NT2/D1 (cell line): Measurements from ENCODE around the gene DTX2.
"Not testable (repeated sequence)": the region's sequence is repeated elsewhere in the genome, so short reads cannot be mapped to it uniquely, and the experiment has no call there.

Experiments used
- DNase-seq: peaks from one replicate; pipeline ENCODE4 v3.0.0-alpha.2; 2011; ENCODE audit warnings: low read depth, low spot score
- H3K27me3 ChIP-seq: 2 replicates; pipeline ENCODE4 v1.6.0; 2011; ENCODE audit warnings: mild to moderate bottlenecking; ENCODE audit not compliant: insufficient read length, insufficient read depth
- H3K36me3 ChIP-seq: 2 replicates; pipeline ENCODE4 v1.6.1; 2011; ENCODE audit warnings: mild to moderate bottlenecking, low read length, mixed read lengths; ENCODE audit not compliant: insufficient read depth, insufficient read length
- H3K4me1 ChIP-seq: 2 replicates; pipeline ENCODE4 v1.5.1; 2011; ENCODE audit not compliant: insufficient read depth, insufficient read length
- H3K4me3 ChIP-seq: 2 replicates; pipeline ENCODE4 v1.5.1; 2011; ENCODE audit warnings: low read depth; ENCODE audit not compliant: insufficient read length
- H3K9ac ChIP-seq: 2 replicates; pipeline ENCODE4 v1.6.0; 2011; ENCODE audit warnings: low read depth; ENCODE audit not compliant: insufficient read length
- H3K9me3 ChIP-seq: 2 replicates; pipeline ENCODE4 v1.5.1; 2011; ENCODE audit warnings: mild to moderate bottlenecking, low read length; ENCODE audit not compliant: insufficient read depth

Gene DTX2

DNA sequence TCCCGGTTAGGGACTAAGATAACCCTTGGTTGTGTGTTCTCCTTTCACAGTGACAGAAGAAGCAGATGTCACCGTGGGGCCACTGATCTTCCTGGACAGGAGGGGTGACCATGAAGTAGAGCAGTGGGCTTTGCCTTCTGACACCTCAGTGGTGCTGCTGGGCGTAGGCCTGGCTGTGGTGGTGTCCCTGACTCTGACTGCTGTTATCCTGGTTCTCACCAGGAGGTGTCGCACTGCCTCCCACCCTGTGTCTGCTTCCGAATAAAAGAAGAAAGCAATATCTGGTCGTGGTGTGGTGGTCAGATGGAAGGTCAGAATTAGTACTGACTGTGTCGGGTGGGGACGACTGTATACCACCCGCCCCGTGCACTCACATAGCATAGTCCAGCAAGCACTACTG is 19.7 kb upstream of the DTX2 start:
- not testable (repeated sequence) for H3K27me3 ChIP-seq, H3K4me1 ChIP-seq, H3K4me3 ChIP-seq, H3K9me3 ChIP-seq, H3K9ac ChIP-seq, H3K36me3 ChIP-seq, DNase-seq

DNA sequence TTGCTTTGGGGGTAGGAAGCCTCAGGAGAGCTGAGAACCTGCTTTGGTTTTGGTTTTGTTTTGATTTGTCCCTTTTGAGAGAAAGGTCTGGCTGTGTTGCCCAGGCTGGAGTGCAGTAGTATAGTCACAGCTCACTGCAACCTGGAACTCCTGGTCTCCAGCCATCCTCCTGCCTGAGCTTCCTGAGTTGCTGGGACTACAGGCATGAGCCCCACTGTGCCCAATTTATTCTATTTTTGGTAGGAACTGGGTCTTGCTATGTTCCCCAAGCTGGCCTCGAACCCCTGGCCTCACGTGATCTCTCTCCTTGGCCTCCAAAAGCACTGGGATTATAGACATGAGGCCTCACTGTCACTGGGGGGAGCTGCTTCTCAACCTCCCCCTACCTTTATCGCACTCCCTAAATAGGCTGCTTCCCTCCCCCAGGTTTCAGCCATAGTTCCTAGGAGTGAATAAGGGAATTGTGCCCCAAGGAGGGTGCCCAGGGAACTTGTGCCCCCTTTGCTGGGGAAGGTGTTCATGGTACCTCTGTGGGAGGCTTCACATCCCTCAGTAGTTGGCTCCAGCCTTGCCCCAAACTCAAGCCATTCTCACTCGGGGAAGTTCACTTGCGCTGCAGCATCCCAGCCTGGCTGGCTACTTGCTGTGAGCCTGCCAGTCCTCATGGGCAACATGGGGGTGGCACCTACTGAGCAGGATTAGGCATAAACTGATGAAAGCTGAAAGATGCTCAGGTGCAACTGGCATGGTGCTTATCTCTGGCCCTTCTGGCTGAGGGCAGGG is 18.7 kb upstream of the DTX2 start:
- not testable (repeated sequence) for H3K4me3 ChIP-seq, H3K36me3 ChIP-seq, H3K4me1 ChIP-seq, H3K9ac ChIP-seq, H3K27me3 ChIP-seq, H3K9me3 ChIP-seq, DNase-seq

GRCh38 chr7:76443846-76444245 is 17.7 kb upstream of the DTX2 start:
- H3K4me3 ChIP-seq, DNase-seq, H3K36me3 ChIP-seq, H3K27me3 ChIP-seq, H3K9ac ChIP-seq, H3K4me1 ChIP-seq, H3K9me3 ChIP-seq: not testable (repeated sequence)

DNA sequence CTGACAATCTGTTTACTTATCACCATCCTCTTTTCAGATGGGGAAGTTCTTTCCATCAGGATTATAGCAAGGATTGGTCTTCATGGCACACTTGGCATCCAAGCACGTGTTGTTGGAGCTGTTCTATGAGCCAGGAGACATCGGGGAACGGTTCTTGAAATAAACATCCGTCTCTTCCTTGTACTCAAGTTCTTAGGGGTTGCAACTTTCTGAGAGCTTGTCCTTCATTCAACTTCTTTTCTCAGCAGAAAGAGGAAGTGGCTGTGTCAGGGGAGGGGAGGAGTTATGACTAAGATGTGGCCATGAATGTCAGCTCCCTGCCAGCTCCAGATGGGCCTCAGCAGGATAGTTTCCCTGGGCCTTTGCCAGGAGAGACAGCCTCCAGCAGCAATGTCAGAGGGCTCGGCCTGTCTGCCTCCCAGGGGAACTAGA is 15.9 kb upstream of the DTX2 start:
- H3K9me3 ChIP-seq, DNase-seq, H3K27me3 ChIP-seq, H3K9ac ChIP-seq, H3K4me3 ChIP-seq, H3K36me3 ChIP-seq, H3K4me1 ChIP-seq: not testable (repeated sequence)

DNA sequence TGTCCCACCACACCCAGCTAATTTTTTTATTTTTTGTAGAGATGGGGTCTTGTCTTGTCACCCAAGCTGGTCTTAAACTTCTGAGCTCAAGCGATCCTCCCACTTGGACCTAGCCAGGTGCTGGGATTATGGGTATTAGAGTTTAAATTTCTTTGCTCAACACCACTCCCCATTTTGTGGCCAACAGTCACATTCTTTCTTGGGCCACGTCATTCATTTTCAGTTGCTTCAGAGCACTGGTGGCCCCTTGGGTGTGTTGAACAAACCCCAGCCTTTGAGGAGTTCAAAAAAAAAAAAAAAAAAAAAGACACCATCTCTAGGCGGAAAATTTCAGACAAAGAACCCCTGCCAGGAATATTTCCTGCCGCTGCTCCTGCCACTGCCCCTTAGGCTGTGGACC is 4.5 kb upstream of the DTX2 start:
- H3K36me3 ChIP-seq, H3K9me3 ChIP-seq, H3K27me3 ChIP-seq, H3K4me3 ChIP-seq, DNase-seq, H3K9ac ChIP-seq, H3K4me1 ChIP-seq: not testable (repeated sequence)

DNA sequence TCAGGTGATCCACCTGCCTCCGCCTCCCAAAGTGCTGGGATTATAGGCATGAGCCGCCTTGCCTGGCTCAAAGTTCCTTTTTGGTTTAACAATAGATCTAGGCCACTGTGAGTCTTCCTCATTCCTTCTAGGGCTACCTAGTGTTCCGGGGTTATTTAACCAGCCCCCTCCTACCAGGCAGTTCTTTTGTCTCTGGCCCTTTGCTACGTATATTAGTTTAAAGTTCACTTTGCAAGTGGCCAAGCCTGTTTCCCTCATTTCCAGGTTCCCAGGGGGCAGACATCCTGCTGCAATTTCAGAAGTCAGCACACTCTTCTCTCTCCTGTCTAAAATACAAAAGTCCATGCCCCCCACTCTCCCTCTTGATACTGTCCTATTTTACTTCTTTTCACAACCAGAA is 3.0 kb upstream of the DTX2 start:
- not testable (repeated sequence) for H3K9me3 ChIP-seq, H3K36me3 ChIP-seq, DNase-seq, H3K4me1 ChIP-seq, H3K27me3 ChIP-seq, H3K9ac ChIP-seq, H3K4me3 ChIP-seq

DNA sequence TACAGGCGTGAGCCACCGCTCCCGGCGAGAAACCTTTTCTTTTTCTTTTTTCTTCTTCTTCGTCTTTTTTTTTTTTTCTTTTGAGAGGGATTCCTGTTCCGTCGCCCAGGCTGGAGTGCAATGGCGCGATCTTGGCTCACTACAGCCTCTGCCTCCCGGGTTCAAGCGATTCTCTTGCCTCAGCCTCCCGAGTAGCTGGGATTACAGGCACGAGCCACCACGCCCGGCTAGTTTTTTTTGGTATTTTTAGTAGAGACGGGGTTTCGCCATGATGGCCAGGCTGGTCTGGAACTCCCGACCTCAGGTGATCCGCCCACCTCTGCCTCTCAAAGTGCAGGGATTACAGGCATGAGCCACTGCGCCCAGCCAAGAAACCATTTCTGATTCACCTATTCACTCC is 742 bp upstream of the DTX2 start:
- H3K4me1 ChIP-seq, H3K27me3 ChIP-seq, H3K36me3 ChIP-seq, H3K9me3 ChIP-seq, DNase-seq, H3K9ac ChIP-seq, H3K4me3 ChIP-seq: not testable (repeated sequence)

- H3K36me3 ChIP-seq, DNase-seq, H3K27me3 ChIP-seq, H3K9me3 ChIP-seq, H3K9ac ChIP-seq, H3K4me1 ChIP-seq, H3K4me3 ChIP-seq: not testable (repeated sequence)
Observed at GRCh38 chr7:76462271-76462882, 868 bp downstream of the DTX2 start.

DNA sequence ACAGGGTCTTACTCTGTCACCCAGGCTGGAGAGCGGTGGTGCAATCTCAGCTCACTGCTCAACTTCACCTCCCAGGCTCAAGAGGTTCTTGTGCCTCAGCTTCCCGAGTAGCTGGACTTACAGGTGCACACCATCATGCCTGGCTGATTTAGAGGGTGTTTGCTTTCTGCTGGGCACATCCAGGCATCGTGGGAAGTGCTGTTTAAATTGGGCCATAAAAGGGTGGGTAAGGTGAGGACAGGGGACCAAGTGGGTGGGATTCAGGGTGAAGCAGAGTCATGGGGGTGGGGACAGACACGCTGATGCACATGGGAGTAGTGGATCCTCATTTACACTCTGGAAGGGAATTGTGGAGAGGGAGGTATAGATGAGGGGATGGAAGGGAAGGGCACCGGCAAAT is 3.5 kb downstream of the DTX2 start:
- H3K9me3 ChIP-seq, H3K9ac ChIP-seq, H3K4me3 ChIP-seq: not testable (repeated sequence)

DNA sequence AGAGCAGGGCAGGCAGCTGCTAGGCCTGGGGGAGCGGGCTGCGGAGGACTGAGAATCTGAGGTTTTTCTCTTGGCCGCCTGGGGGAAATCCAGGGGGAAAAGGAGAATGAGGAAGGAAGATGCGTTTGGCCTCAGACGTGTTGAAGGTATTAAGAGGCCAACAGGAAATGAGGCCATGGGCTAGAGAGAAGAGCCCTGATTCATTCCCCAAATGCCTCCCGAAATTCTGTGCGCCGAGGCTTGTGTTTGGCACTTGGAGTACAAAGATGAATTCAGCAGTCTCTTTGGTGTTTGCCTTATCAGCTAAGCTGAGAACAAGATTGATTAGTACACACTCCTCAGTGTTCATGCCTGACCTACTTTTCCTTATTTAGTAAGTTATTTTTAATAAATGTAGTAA is 4.4 kb downstream of the DTX2 start:
- H3K4me3 ChIP-seq, H3K9me3 ChIP-seq, H3K4me1 ChIP-seq, H3K27me3 ChIP-seq, H3K36me3 ChIP-seq, DNase-seq, H3K9ac ChIP-seq: not testable (repeated sequence)

More for the DNA sequence above, 3.5 kb downstream of the DTX2 start:
- not testable (repeated sequence) for H3K4me1 ChIP-seq, DNase-seq, H3K36me3 ChIP-seq, H3K27me3 ChIP-seq

DNA sequence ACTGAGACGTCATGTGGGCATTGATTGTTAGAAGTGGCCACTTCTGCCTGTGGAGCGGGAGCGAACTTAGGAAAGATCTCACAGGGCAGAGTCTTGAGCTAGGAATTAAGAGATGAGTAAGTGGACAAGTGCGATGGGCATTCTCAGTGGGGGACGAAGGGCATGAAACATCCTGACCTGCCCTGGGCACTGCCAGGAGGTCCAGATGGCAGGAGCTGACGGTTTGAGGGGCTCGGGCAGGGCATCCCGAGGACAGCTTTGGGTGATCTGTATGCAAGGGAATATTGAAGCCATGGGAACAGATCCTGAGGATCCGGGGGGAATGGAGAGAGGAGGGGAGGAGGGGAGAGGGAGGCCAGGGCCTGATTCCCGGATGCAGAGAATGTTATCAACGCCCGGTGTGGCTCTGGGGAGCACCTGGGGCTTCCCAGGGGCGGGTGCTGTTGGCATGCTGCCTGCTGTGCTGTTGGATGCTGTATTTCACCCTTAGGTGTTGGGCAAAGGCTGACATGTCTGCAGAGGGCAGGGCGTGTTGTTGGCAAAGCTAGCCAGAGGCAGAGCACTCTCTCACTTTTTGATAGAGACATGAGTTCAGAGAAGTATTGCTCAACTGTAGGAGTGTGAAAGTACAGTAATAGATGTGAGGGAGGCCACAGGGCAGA is 6.4 kb downstream of the DTX2 start:
- H3K36me3 ChIP-seq, H3K9me3 ChIP-seq, H3K4me1 ChIP-seq, H3K27me3 ChIP-seq, DNase-seq, H3K4me3 ChIP-seq, H3K9ac ChIP-seq: not testable (repeated sequence)
